Limb (tissue), 2 donors: ENCODE data around the gene AQP10.
"Not testable (repeated sequence)": the region's sequence is repeated elsewhere in the genome, so short reads cannot be mapped to it uniquely, and the experiment has no call there.

Source experiments
- DNase-seq, 2 donors: peaks; one replicate each; pipeline ENCODE4 v3.0.0-alpha.2; 2016; ENCODE audit errors: extremely low spot score in 2 of 2

Gene AQP10

DNA sequence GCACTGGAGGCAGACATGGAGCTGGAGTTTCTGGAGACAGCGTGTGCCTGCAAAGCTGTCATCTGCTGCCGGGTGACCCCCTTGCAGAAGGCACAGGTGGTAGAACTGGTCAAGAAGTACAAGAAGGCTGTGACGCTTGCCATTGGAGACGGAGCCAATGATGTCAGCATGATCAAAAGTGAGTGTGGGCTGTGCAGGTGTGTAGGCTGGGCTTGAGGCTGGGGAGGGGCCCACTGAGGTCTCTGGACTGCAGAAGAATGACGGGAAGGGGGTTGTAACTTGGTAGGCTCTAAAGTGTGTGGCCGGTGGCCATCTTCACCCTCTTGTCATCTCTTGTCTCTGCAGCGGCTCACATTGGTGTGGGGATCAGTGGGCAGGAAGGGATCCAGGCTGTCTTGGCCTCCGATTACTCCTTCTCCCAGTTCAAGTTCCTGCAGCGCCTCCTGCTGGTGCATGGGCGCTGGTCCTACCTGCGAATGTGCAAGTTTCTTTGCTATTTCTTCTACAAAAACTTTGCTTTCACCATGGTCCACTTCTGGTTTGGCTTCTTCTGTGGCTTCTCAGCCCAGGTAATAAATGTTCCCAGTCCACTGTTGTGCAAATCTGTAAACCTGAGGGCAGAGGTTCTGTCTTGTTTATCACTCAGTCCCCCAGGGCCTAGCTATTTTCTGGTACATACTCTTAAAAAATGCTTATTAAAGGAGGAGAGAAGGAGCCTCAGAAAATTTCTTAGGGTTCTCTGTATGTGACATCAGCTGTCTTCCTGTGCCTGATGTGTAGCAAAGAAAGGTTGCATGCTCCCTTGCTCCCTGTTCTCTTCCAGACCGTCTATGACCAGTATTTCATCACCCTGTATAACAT, 24.3 kb downstream of the AQP10 start:
- no peak for DNase-seq

- no peak for DNase-seq
Measured at GRCh38 chr1:154346276-154346917, 25.5 kb downstream of the AQP10 start.

GRCh38 chr1:154347961-154348360, 27.1 kb downstream of the AQP10 start:
- no peak for DNase-seq

DNA sequence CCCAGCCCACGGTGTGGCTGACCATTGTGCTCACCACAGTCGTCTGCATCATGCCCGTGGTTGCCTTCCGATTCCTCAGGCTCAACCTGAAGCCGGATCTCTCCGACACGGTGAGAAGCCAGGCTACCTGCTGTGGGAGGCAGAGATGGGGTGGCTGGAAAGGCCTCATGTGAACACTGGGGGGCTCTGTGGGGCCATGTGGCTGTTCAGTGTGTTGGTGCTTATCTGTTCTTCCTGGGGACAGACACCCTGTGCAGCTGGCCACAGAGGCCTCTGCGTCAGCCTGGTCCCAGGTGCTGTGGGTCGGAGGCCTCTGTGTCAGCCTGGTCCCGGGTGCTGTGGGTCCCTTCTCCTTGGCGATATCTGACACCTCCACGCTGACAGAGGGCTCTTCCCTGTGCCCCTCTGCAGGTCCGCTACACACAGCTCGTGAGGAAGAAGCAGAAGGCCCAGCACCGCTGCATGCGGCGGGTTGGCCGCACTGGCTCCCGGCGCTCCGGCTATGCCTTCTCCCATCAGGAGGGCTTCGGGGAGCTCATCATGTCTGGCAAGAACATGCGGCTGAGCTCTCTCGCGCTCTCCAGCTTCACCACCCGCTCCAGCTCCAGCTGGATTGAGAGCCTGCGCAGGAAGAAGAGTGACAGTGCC, 27.7 kb downstream of the AQP10 start:
- no peak for DNase-seq

DNA sequence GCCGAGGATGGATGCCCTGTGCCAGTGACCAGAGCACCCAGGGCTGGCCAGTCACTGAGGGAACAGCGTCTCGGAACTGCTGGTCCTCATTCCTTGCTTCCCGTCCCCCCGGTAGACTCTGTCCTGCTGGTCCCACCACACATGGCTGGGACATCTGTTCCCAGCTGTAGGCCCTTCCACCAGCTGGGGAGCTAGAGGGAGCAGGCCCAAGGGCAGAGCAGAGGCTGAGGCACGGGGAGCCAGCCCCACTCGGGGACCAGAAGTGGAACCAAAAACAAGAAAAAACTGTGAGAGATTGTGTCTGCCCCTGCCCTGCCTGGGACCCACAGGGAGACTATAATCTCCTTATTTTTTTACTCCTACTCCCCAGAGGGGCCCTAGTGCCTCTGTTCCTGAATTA, 28.2 kb downstream of the AQP10 start:
- DNase-seq, result no peak

- DNase-seq, result no peak
Measured at GRCh38 chr1:154350383-154350782, 29.5 kb downstream of the AQP10 start.

DNA sequence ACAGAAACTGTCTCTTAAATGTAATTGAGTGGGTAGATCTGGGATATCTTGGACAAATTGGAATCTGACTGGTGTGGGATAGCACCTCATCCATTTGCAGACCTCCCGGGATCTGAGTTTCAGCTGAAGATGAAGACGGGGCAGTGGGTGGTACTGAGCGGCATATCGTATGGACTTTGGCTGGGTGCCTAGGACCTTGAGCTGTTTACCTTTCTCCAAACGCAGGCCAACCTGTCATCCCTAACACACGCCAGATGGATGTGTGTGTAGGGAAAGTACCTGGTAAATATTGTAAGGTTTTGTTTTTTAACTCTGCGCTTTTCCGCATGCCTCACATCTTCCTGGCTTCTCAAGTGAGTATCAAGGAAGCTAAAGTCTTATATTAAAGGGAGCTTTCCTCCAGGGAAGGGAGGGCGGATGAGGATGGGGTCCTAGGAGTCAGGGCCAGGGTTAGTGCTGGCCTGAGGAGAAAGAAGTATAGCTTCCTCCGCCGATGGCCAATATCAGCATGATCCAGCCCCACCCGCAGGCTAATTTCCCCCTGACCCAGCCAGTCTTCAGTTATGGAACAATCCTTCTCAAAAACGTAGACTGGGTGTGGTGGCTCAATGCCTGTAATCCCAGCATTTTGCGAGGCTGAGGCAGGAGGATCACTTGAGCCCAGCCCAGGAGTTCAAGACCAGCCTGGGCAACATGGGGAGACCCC, 30.6 kb downstream of the AQP10 start:
- DNase-seq, result no peak

DNA sequence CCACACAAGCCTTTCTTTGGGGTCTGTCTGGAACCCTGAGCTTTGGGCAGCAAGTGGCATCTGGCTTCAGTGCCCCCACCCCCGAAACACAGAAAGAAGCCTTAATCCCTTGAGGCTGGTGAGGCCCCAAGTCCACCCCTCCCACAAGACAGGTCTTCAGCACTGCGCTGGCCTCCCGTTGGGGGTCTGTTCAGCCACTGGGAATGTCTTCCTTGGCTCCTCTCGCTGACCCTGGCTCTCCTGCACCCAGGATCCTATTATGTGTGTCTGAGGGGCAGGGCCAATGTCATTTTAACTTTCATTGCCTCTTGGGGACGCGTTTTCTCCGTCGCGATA, 31.3 kb downstream of the AQP10 start:
- DNase-seq, result no peak

GRCh38 chr1:154352581-154353459, 31.9 kb downstream of the AQP10 start:
- DNase-seq, result peak; percentile 47 to 64

- DNase-seq, result no peak
Measured at GRCh38 chr1:154353460-154353904, 32.6 kb downstream of the AQP10 start.

GRCh38 chr1:154353966-154354365, 33.1 kb downstream of the AQP10 start:
- no peak for DNase-seq

DNA sequence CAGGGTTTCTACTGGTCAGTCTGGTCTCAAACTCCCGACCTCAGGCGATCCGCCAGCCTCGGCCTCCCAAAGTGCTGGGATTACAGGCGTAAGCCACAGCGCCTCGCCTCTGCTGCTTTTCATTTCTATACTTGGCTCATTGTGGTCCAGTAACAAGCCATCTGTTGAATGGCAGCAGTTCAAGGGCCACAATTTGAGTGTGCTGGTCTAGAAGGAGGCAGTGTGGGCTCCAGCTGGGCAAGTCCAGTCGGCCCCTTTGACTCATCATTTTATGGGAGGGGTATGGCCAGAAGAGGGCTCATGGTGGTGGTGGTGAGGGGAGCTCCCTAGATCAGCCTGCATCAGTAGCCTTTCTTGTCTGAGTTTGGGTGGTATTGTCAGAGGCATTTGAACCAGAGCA, 37.6 kb downstream of the AQP10 start:
- no peak for DNase-seq

DNA sequence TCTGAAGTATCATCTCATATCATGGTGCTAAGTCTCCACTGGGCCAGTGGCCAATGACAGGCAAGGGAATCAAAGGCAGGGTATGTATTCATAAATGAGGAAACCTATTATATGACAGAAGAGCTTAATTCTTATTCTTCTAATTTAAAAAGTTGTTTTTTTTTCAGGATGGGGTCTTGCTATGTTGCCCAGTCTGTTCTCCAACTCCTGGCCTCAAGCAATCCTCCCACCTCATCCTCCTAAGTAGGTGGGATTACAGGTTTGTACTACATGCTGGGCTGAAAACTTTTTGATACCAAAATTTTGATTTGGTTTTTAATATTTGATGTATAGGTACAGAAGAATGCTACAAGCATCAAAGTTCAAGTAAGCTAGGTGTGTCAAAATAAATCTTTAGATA, 39.4 kb downstream of the AQP10 start:
- DNase-seq, result no peak

GRCh38 chr1:154360881-154361280, 40.0 kb downstream of the AQP10 start:
- DNase-seq, result not testable (repeated sequence)

DNA sequence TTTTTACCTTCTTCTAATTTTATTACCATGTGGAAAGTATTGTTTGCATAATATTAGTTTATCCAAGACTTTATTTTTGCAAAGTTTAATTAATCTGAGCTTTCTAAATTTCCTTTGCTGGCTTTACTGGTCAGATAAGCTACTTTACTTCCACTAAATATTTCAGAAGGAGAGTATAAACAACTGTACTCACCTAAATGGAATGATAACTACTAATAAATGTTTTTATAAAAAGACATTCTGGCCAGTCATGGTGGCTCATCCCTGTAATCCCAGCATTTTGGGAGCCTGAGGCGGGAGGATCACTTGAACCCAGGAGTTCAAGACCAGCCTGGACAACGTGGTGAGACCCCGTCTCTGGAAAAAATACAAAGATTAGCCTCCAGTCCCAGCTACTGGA, 40.5 kb downstream of the AQP10 start:
- DNase-seq, result no peak

DNA sequence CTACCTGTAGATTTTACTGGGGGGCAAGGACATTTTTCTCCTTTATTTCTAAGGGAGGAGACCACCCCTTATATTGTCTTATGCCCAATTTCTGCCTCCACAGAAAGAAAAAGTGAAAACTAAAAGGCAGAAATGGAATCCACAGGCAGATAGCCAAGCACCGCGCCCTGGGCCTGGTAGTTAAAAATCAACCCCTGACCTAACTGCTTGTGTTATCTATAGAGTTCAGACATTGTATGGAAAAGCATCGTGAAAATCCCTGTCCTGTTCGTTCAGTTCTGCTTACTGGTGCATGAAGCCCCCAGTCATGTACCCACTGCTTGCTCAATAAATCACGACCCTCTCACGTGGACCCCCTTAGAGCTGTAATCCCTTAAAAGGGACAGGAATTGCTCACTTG, 50.5 kb downstream of the AQP10 start:
- no peak for DNase-seq

DNA sequence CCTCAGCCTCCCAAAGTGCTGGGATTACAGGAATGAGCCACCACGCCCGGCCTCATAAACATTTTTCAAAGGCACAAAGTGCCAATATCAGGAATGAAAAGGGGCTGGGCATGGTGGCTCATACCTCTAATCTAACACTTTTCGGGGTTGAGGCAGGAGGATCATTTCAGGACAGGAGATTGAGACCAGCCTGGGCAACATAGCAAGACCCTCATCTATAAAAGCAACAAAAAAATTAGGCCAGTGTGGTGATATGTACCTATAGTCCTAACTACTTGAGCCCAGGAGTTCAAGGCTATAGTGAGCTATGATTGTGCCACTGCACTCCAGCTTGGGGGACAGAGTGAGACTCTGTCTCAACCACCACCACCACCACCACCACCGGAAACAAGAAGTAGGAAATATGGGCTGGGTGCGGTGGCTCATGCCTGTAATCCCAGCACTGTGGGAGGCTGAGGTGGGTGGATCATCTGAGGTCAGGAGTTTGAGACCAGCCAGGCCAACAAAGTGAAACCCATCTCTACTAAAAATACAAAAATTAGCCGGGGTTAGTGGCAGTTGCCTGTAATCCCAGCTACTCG, 53.0 kb downstream of the AQP10 start:
- DNase-seq, result not testable (repeated sequence)
